ENCODE measurements around the gene MFGE8.
"Not testable (repeated sequence)": the region's sequence is repeated elsewhere in the genome, so short reads cannot be mapped to it uniquely, and the experiment has no call there.

Gene MFGE8

GRCh38 chr15:88913017-88913849, at the start of gene MFGE8:
MFGE8 (minus strand) TSS chr15:88913379; CDS start chr15:88913319, 60 bp downstream.
- peak; percentile 80 for DNase-seq

GRCh38 chr15:88959445-88959844, 46.3 kb upstream of the MFGE8 start:
- no peak for DNase-seq

- no peak for DNase-seq
These were observed 43.7 kb upstream of the MFGE8 start for GRCh38 chr15:88956906-88957305.

GRCh38 chr15:88956263-88956662, 43.1 kb upstream of the MFGE8 start:
- DNase-seq: no peak

- DNase-seq: no peak
These were observed 41.5 kb upstream of the MFGE8 start for GRCh38 chr15:88954431-88955277.

GRCh38 chr15:88950600-88951160, 37.5 kb upstream of the MFGE8 start:
- no peak for DNase-seq

GRCh38 chr15:88949734-88950400, 36.7 kb upstream of the MFGE8 start:
- DNase-seq: no peak

GRCh38 chr15:88940110-88940675, 27.0 kb upstream of the MFGE8 start:
- DNase-seq: no peak

- no peak for DNase-seq
These were observed 26.3 kb upstream of the MFGE8 start for GRCh38 chr15:88939486-88939806.

- no peak for DNase-seq
These were observed 25.8 kb upstream of the MFGE8 start for GRCh38 chr15:88938802-88939485.

GRCh38 chr15:88934449-88934848, 21.3 kb upstream of the MFGE8 start:
- not testable (repeated sequence) for DNase-seq

- DNase-seq: no peak
These were observed 19.7 kb upstream of the MFGE8 start for GRCh38 chr15:88932875-88933330.

- no peak for DNase-seq
These were observed 19.2 kb upstream of the MFGE8 start for GRCh38 chr15:88932271-88932874.

- no peak for DNase-seq
These were observed 17.4 kb upstream of the MFGE8 start for GRCh38 chr15:88930579-88930978.

- not testable (repeated sequence) for DNase-seq
These were observed 16.3 kb upstream of the MFGE8 start for GRCh38 chr15:88929358-88930098.

- DNase-seq: not testable (repeated sequence)
These were observed 15.0 kb upstream of the MFGE8 start for GRCh38 chr15:88928192-88928591.

GRCh38 chr15:88925648-88926047, 12.5 kb upstream of the MFGE8 start:
- not testable (repeated sequence) for DNase-seq

- DNase-seq: peak; percentile 65
These were observed 7.8 kb upstream of the MFGE8 start for GRCh38 chr15:88920892-88921435.

GRCh38 chr15:88920186-88920891, 7.2 kb upstream of the MFGE8 start:
- no peak for DNase-seq

GRCh38 chr15:88918738-88919137, 5.6 kb upstream of the MFGE8 start:
- DNase-seq: peak; percentile 67
